ENCODE data around the gene CEPT1. TPM values are rescaled to one million over a fixed set of nuclear protein-coding genes. Genes with fewer than 3 reads are reported as not detected.

The CEPT1 gene
- total and polyA plus RNA-seq, 2 of the 8 experiments (the other 6 are each of a cell fraction or from before 2014, with no cell fraction given): 18.5 to 28.6 TPM

GRCh38 chr1:111101854-111102642 is 38.0 kb upstream of the CEPT1 start:
- WGBS, 2 experiments (ENCODE audit: extremely low coverage in 1 of 2, insufficient coverage in 1 of 2, insufficient read length in 1 of 2, insufficient replicate concordance in 2 of 2, low coverage in 1 of 2, low lambda C conversion rate in 2 of 2, missing lambda C conversion rate in 1 of 2): 89% methylated on average over 5 of the region's 5 CpGs; no CpG with 5 or more reads in 1 of the 2 experiments
- FAIRE-seq: no peak
- Histone ChIP-seq H3K4me2 (ENCODE audit: insufficient read depth in 1 of 2, low read depth in 2 of 2, low read length in 2 of 2) (no peak overlapping the region), H2AK5ac (ENCODE audit: low read depth, low read length) (no peak overlapping the region), H2BK12ac (ENCODE audit: low read depth, low read length) (no peak overlapping the region), H2BK5ac (ENCODE audit: low read depth, low read length) (no peak overlapping the region), H3K27me3 (replicated peaks in 1 of 4; ENCODE audit: control insufficient read depth in 3 of 4, extremely low read depth in 1 of 4, insufficient read depth in 3 of 4, low read length in 3 of 4) (no peaks in the 10 kb centered on the region), H3K4ac (replicated peaks; ENCODE audit: insufficient read length, low read depth, low read length) (no peak overlapping the region), H3K36me3 (ENCODE audit: control insufficient read depth in 2 of 4, insufficient read depth in 4 of 4, low read length in 3 of 4) (no peaks in the 10 kb centered on the region), H3K79me2 (ENCODE audit: control insufficient read depth in 1 of 2, insufficient read depth in 2 of 2, low read length in 2 of 2) (no peaks in the 10 kb centered on the region), H3K79me1 (ENCODE audit: low read depth, low read length) (no peaks in the 10 kb centered on the region), H3K56ac (replicated peaks; ENCODE audit: insufficient read length, low read depth, low read length) (no peak overlapping the region), H2BK20ac (ENCODE audit: low read length) (no peak overlapping the region), H4K5ac (ENCODE audit: insufficient read length, low read depth, low read length) (no peak overlapping the region), H4K20me1 (replicated peaks in 1 of 2; ENCODE audit: control insufficient read depth in 1 of 2, insufficient read depth in 2 of 2, low read length in 2 of 2) (no peaks in the 10 kb centered on the region), H3K23ac (ENCODE audit: insufficient read length) (no peak overlapping the region), H3K18ac (ENCODE audit: extremely low read depth, low read length) (no peak overlapping the region), H4K91ac (replicated peaks; ENCODE audit: insufficient read length, low read length) (no peak overlapping the region), H3K14ac (ENCODE audit: insufficient read length) (no peak overlapping the region), H2BK120ac (replicated peaks; ENCODE audit: low read depth, low read length) (no peak overlapping the region), H3K4me1 (replicated peaks in 1 of 4; ENCODE audit: control insufficient read depth in 3 of 4, insufficient read depth in 4 of 4, low read length in 3 of 4) (no peaks in the 10 kb centered on the region), H2AFZ (ENCODE audit: low read length) (no peak overlapping the region), H2BK15ac (ENCODE audit: low read length) (no peak overlapping the region), H3K4me3 (ENCODE audit: extremely low read depth in 1 of 4, insufficient read depth in 2 of 4, low read depth in 3 of 4, low read length in 4 of 4) (no peak overlapping the region), H3K9me3 (ENCODE audit: insufficient read depth in 2 of 2, low read depth in 1 of 2, low read length in 1 of 2) (peaks cover 21 to 34% of the 10 kb centered on the region in 2 experiments), H4K8ac (ENCODE audit: extremely low read depth, insufficient read depth, low read length) (no peak overlapping the region), H3K27ac (ENCODE audit: low read depth, low read length) (no peak overlapping the region), H3K9ac (replicated peaks in 1 of 4; ENCODE audit: extremely low read depth in 1 of 4, low read depth in 3 of 4, low read length in 3 of 4) (no peak overlapping the region), H3K23me2 (ENCODE audit: low read depth, low read length) (no peaks in the 10 kb centered on the region)
- no peak for TF ChIP-seq CHD1 (IDR thresholded peaks at IDR 0.05; ENCODE audit: low read depth, low read length)
- TF ChIP-seq SP1 (IDR thresholded peaks at IDR 0.05; ENCODE audit: low read depth, low read length): no peak
- DNase-seq (ENCODE audit: low read depth in 1 of 2, low spot score in 2 of 2): no peak
- ChIA-PET POLR2A (ENCODE audit: partially characterized antibody) (no interaction called here), CTCF (ENCODE audit: partially characterized antibody) (interaction anchor here (0.6 kb wide), 1 partner anchor 71 kb away, joined by 3 read pairs; no protein-coding TSS in a partner anchor)
